OCI-LY1 (cell line): Measurements from ENCODE around the gene EXOSC2.

Source experiments
- H2AFZ ChIP-seq: fragments of 200-600 bp; sonication (generic), shearing (Covaris generic); 2 replicates; pipeline ENCODE4 v1.6.0; 2014; ENCODE audit warnings: antibody characterized with exemption, mild to moderate bottlenecking, low read length
- H3F3A ChIP-seq: fragments of 200-600 bp; sonication (generic), shearing (Covaris generic); 2 replicates; pipeline ENCODE4 v1.6.0; 2014; ENCODE audit warnings: mild to moderate bottlenecking, antibody characterized with exemption, low read length, moderate library complexity; ENCODE audit not compliant: insufficient read depth
- H3K27ac ChIP-seq: fragments of 200-600 bp; sonication (generic); 2 replicates; pipeline ENCODE4 v1.5.1; 2014; ENCODE audit warnings: low read length, mixed run types, mild to moderate bottlenecking, low read depth; ENCODE audit not compliant: poor library complexity, severe bottlenecking
- H3K27me3 ChIP-seq: fragments of 200-600 bp; sonication (generic); 2 replicates; pipeline ENCODE4 v1.6.0; 2014; ENCODE audit warnings: antibody characterized with exemption, mild to moderate bottlenecking, low read length, moderate library complexity; ENCODE audit not compliant: insufficient read depth
- H3K36me3 ChIP-seq: fragments of 200-600 bp; sonication (generic); 2 replicates; pipeline ENCODE4 v1.6.1; 2014; ENCODE audit warnings: mild to moderate bottlenecking, antibody characterized with exemption, low read length, moderate library complexity, mixed read lengths; ENCODE audit not compliant: insufficient read depth
- H3K4me1 ChIP-seq: fragments of 200-600 bp; sonication (generic); 2 replicates; pipeline ENCODE4 v1.5.1; 2014; ENCODE audit warnings: mild to moderate bottlenecking, low read length, moderate library complexity; ENCODE audit not compliant: insufficient read depth, severe bottlenecking
- H3K4me2 ChIP-seq: fragments of 200-600 bp; sonication (generic), shearing (Covaris generic); 2 replicates; pipeline ENCODE4 v1.6.1; 2014; ENCODE audit warnings: low read length
- H3K4me3 ChIP-seq: fragments of 200-600 bp; sonication (generic); 2 replicates; pipeline ENCODE4 v1.5.1; 2014; ENCODE audit warnings: low read length, low read depth, mild to moderate bottlenecking, mixed read lengths; ENCODE audit not compliant: poor library complexity, severe bottlenecking
- H3K79me2 ChIP-seq: fragments of 200-600 bp; shearing (Covaris generic); 2 replicates; pipeline ENCODE4 v1.6.1; 2016; ENCODE audit warnings: mixed run types, low read length, mixed read lengths; ENCODE audit not compliant: insufficient read depth
- H3K9ac ChIP-seq: fragments of 200-600 bp; sonication (generic), shearing (Covaris generic); 2 replicates; pipeline ENCODE4 v1.6.1; 2014; ENCODE audit warnings: mild to moderate bottlenecking, low read length, mixed read lengths
- H3K9me2 ChIP-seq: fragments of 200-600 bp; sonication (generic), shearing (Covaris generic); 2 replicates; pipeline ENCODE4 v1.6.1; 2014; ENCODE audit warnings: low read depth, mild to moderate bottlenecking, low read length, mixed read lengths
- H3K9me3 ChIP-seq: fragments of 200-600 bp; shearing (Covaris generic); 2 replicates; pipeline ENCODE4 v1.6.1; 2014; ENCODE audit warnings: low read length, mixed read lengths
- H4K20me1 ChIP-seq: fragments of 200-600 bp; sonication (generic), shearing (Covaris generic); 2 replicates; pipeline ENCODE4 v1.6.0; 2016; ENCODE audit warnings: mild to moderate bottlenecking, low read length; ENCODE audit not compliant: insufficient read depth
- CTCF ChIP-seq: fragments of 200-600 bp; sonication (generic), shearing (Covaris generic); IDR thresholded peaks from 2 replicates; pipeline ENCODE4 v1.5.1; 2017; ENCODE audit warnings: mild to moderate bottlenecking, antibody characterized with exemption, low read length, moderate library complexity, mixed read lengths
- EZH2 ChIP-seq: fragments of 200-600 bp; sonication (generic), shearing (Covaris generic); IDR thresholded peaks from 2 replicates; pipeline ENCODE4 v1.8.0; 2017; ENCODE audit warnings: borderline replicate concordance, mixed run types, mild to moderate bottlenecking, antibody characterized with exemption, low read length, moderate library complexity, mixed read lengths

The EXOSC2 gene

GRCh38 chr9:130662099-130662969, 31.2 kb upstream of the EXOSC2 start:
- no peaks in the 10 kb centered on the region for H3K36me3 ChIP-seq
- H3K4me1 ChIP-seq: no peaks in the 10 kb centered on the region
- no peaks in the 10 kb centered on the region for H4K20me1 ChIP-seq
- H3K27me3 ChIP-seq: no peaks in the 10 kb centered on the region
- H3K4me2 ChIP-seq: no peak overlapping the region
- H2AFZ ChIP-seq: no peak overlapping the region
- H3K27ac ChIP-seq: no peak overlapping the region
- no peak overlapping the region for H3K4me3 ChIP-seq
- no peaks in the 10 kb centered on the region for H3F3A ChIP-seq
- H3K9ac ChIP-seq: no peak overlapping the region
- no peaks in the 10 kb centered on the region for H3K9me2 ChIP-seq
- no peaks in the 10 kb centered on the region for H3K79me2 ChIP-seq
- no peaks in the 10 kb centered on the region for H3K9me3 ChIP-seq
- TF ChIP-seq EZH2 (no peak), CTCF (no peak; the same call in 1 of the 2 replicates)

GRCh38 chr9:130662970-130663257, 30.7 kb upstream of the EXOSC2 start:
- H3K27me3 ChIP-seq: no peaks in the 10 kb centered on the region
- H3K27ac ChIP-seq: no peak overlapping the region
- H3K79me2 ChIP-seq: no peaks in the 10 kb centered on the region
- no peak for TF ChIP-seq CTCF
- no peak for TF ChIP-seq EZH2
- no peaks in the 10 kb centered on the region for H3K36me3 ChIP-seq
- no peaks in the 10 kb centered on the region for H3K9me3 ChIP-seq
- H3K9ac ChIP-seq: no peak overlapping the region
- H3K4me1 ChIP-seq: no peaks in the 10 kb centered on the region
- H4K20me1 ChIP-seq: no peaks in the 10 kb centered on the region
- H2AFZ ChIP-seq: no peak overlapping the region
- no peaks in the 10 kb centered on the region for H3K9me2 ChIP-seq
- no peak overlapping the region for H3K4me2 ChIP-seq
- H3K4me3 ChIP-seq: no peak overlapping the region
- H3F3A ChIP-seq: no peaks in the 10 kb centered on the region

- Histone ChIP-seq H3F3A (no peaks in the 10 kb centered on the region), H3K4me2 (no peak overlapping the region), H3K4me3 (no peak overlapping the region), H4K20me1 (no peaks in the 10 kb centered on the region), H3K79me2 (no peaks in the 10 kb centered on the region), H3K9me2 (no peaks in the 10 kb centered on the region), H3K27me3 (no peaks in the 10 kb centered on the region), H3K9ac (no peak overlapping the region), H3K36me3 (no peaks in the 10 kb centered on the region), H3K9me3 (no peaks in the 10 kb centered on the region), H3K4me1 (no peaks in the 10 kb centered on the region), H3K27ac (no peak overlapping the region), H2AFZ (no peak overlapping the region)
- TF ChIP-seq EZH2: no peak
- TF ChIP-seq CTCF: no peak
These were observed 30.2 kb upstream of the EXOSC2 start for GRCh38 chr9:130663258-130663976.
